ENCODE results near the gene RGMB.

RGMB gene

GRCh38 chr5:98787131-98787719 lies 13.8 kb downstream of the RGMB start:
- no peak for DNase-seq

DNA sequence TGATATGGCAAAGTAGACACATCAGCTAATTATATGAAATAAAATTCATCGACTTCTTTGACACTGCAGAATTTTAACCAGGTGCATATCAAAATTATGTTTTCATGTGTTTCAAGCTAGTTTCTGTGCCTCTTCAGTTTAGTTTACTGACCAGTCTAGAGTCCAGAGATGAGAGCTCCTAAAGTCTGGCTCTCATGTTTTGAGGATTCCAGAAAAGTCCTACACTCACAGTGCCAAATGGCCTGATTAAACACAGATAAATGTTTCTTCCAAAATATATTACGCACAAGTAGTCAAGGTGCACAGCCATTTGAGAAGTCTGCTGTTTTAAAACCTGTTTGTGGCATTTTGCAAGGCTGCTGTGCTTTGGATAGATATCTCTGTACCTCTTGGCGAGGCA lies 15.6 kb downstream of the RGMB start:
- DNase-seq = no peak

DNA sequence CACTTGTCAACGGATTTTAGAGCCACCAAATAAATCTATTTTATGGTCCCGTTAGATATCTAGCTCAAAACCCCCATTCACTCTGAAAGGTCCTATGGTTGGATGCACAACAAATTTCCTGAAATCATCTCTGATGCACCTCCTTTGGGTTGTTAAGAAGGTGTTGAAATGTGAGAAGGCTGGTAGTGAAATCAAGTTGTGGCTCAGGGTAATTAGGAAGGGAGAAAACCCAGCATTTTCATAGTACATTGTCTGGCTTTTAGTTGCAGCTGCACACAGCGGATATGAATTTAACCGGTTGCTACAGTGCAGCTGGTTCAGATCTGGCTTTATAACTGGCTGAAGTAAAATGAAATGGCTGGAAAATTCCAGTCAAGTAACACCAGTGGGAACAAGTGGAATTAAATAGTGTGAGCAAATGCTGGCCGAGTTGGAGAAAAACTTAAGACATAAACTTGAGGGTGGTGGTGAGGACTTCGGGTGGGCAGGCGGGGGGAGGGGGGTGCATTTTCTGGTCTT lies 17.6 kb downstream of the RGMB start:
- DNase-seq = no peak

DNA sequence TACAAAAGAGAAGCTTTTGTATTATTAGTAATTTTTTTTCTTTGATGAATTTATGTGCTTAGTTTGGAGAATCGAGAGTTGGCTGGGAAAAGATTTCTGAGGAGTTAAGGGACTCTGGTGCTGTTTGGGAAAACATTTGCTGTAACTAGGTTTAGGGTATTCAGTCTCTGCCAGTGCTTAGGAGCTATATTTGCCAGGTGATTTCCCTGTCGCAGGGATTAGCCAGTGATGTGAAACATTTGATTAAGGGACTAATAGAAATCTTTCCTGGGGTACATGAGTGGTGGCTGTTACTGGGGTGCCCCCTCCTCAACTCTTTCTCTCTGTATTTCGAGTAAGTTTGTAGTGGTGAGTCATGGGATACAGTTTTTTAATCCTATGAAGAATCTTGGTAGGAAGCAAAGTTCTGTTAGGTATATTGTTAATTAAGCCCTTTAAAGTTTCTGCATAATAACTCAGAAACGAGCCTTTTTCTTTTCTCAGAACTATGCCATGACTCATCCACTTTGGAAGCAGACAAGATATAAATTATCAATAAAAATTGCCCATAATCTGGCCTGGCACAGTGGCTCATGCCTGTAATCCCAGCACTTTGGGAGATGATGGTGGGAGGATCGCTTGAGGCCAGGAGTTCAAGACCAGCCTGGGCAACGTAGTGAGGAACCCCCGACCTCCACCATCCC lies 18.6 kb downstream of the RGMB start:
- no peak for DNase-seq

DNA sequence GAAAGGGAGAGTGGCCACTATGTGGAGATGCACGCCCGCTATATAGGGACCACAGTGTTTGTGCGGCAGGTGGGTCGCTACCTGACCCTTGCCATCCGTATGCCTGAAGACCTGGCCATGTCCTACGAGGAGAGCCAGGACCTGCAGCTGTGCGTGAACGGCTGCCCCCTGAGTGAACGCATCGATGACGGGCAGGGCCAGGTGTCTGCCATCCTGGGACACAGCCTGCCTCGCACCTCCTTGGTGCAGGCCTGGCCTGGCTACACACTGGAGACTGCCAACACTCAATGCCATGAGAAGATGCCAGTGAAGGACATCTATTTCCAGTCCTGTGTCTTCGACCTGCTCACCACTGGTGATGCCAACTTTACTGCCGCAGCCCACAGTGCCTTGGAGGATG lies 19.8 kb downstream of the RGMB start:
- no peak for DNase-seq

- no peak for DNase-seq
These were observed 20.5 kb downstream of the RGMB start for GRCh38 chr5:98794001-98794400.

DNA sequence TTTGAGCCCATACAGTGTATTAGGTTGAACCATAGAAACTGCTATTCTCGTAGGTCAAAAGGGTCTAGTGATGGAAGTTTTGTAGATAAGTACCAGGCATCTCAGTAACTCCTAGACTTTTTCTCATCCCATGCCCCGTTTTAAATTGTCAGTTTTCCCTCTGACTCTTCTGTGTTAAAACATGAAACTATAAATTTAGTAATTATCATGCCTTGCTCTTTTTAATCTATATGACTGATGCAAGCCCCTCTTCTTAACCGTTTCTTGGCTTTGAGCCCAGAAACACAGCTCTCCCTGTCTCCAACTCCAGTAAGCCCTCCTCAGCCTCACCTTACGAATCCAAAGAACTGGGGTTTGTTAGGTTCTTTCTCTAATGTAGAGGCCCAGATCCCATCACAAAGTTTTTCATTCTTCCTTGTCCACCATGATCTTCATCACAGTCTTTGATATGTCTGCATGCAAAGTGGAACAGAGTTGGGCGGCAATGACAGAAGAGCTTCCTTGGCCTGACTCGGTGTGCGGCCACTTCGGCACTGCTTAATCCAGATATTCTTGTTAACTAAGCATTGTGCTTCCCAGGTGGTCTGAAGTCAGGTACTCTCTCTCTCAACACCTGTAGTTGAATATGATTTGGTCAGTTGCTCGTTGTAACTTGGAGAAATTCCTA lies 21.1 kb downstream of the RGMB start:
- DNase-seq = no peak

DNA sequence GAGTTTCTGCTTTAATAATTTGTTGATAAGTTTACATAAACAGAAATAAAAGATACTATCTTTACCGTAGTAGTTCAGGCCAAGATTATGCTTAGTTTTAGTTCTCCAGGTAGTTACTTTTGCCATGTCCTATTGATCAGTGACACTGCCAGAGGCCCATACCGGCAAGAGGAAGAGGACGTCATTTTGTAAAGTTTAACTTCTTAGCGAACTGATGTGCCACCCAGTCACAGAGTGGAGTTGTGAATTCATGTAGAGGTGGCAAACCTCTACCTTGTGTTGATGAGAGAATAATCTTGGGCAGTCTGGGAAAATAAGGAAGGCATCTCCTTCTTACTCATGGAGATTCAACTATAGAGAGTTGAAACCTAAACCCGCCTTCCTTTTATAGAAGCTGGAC lies 21.8 kb downstream of the RGMB start:
- no peak for DNase-seq

- DNase-seq = no peak
These were observed 22.9 kb downstream of the RGMB start for GRCh38 chr5:98796197-98796972.

- no peak for DNase-seq
These were observed 24.9 kb downstream of the RGMB start for GRCh38 chr5:98798371-98798770.

GRCh38 chr5:98798847-98799246 lies 25.4 kb downstream of the RGMB start:
- DNase-seq = no peak

GRCh38 chr5:98804066-98804465 lies 30.6 kb downstream of the RGMB start:
- DNase-seq = no peak

DNA sequence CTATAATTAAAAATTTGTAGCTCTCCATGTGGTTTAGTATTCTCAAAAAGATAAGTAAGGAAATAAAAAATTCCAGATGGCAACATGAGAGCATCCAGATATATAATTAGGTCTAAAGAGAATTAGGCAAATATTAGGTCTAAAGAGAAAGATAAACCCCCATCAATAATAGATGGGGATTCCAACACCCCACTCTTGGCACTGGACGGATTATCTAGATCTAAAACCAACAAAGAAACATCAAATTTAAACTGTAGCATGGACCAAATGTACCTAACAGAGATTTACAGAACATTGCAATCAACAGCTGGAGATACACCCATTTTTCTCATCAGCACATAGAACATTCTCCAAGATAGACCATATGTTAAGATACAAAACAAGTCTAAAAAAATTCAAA lies 31.6 kb downstream of the RGMB start:
- no peak for DNase-seq

- DNase-seq = no peak
These were observed 34.3 kb downstream of the RGMB start for GRCh38 chr5:98807806-98808205.

DNA sequence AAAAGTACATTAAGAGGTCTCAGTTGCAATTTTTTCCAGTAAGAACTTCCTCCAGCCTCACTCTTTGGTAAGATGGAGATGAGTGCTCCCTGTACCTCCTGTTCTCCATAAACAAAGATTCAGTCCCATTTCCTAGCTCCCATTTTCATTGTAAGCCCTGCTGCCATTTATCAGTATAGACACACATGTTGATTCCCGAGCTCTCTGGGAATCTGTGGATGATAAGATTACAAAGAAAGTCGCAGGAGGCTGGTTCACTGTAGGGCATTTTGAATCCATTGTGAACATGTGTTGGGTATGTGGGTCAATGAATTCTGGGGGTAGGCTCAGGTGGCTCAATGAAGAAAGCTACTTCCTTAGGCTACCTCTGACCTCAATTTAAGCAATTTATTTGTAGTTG lies 36.7 kb downstream of the RGMB start:
- no peak for DNase-seq

GRCh38 chr5:98813755-98814154 lies 40.3 kb downstream of the RGMB start:
- no peak for DNase-seq

DNA sequence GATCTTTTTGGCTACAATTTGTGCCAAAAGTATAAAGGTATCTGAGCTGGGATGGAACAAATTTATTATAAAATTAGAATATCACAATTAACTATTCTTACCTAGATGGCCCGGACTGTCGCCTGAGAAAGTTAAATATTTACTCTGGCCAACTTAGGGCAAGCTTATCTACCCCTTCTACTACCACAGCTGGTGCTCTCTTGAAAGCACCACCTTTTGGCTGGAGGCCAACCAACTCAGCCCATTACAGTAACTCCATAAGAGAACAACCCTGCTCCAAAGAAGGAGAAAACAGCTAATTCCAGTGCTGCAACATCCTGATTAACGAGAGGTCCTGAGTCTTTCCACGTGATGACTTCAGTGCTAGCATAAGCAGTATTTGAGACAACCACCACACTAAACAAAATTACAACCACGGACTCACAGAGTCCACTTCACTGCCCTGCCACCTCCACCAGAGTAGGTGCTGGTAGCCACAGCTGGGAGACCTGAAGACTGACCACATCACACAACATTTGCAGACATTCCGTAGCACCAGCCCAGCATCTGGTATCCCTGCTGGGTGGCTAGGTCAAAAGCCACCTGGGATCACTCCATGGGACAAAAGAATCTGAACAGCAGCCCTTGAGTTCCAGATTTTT lies 43.2 kb downstream of the RGMB start:
- no peak for DNase-seq

DNA sequence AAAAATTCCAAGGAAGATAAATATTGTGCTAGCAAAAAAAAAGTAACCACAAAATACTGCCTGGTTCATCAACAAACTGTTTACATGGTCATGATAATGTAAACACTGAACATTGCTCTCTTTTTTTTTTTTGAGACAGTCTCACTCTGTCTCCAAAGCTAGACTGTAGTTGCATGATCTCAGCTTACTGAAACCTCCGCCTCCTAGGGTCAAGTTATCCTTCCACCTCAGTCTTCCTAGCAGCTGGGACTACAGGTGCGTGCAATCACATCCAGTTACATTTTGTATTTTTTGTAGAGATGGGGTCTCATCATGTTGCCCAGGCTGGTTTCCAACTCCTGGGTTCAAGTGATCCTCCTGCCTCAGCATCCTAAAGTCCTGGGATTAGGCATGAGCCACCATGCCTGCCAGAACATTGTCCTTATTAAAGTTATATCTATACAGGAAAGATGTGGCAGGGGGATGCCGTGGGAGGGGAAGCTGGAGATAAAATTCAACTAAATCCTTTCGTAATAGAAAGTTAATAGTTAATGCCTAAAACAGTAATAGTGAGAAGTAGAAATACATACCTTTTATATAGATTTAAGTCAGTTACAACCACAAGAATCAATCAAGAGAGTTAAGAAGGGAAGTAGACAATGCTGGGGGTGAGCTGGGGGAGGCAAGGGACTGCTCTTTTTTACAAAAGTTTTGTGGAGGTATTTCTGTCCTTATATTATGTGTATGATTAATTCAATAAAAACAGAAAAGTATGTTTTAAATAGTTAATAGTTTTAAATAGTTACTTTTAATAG lies 52.3 kb downstream of the RGMB start:
- no peak for DNase-seq

GRCh38 chr5:98827161-98827560 lies 53.7 kb downstream of the RGMB start:
- no peak for DNase-seq

DNA sequence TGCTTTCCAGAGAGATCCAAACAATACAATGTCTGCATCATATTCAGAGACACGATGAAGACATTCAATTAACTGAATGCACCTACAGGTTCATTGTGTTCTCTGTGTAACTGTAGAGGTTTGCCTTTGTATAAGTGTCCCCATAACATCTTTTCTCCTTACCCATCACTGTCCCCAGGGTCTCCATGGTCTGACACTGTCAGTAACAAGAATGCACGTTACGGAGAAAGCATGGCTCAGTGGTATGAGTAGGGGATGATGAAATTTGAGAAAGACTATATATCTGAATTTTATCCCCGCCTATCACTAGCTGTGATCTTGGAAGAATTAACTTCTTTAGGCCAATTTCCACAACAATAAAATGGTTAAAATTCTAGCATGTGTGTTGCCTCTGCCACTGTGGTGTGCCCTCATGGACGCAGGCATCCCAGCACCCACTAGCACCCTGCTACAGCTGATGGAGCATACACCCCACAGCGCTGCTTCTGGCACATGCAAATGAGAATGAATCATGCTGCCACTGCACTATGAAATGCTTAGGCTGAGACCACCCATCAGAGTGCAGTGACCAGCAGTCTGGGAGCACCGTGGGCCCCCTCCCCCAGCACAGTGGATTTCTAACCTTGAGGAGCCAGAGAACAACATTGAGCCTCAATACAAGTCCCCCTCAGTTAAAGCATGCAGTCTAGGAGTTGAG lies 54.3 kb downstream of the RGMB start:
- no peak for DNase-seq

- no peak for DNase-seq
These were observed 62.7 kb downstream of the RGMB start for GRCh38 chr5:98836175-98836574.

Measured in DMS153 (cell line).